Stimulated activated CD4-positive, alpha-beta T cell treated with anti-CD3 and anti-CD28 coated beads, Interleukin-1b, Interleukin-23, amount 100 ng/mL, for 48 hours (primary cell): ENCODE data around the gene CHST6.
"Not testable (repeated sequence)": the region's sequence is repeated elsewhere in the genome, so short reads cannot be mapped to it uniquely, and the experiment has no call there.

Experiments
- DNase-seq: peaks from one replicate; pipeline ENCODE4 v3.0.0-alpha.2; 2020

The CHST6 gene

DNA sequence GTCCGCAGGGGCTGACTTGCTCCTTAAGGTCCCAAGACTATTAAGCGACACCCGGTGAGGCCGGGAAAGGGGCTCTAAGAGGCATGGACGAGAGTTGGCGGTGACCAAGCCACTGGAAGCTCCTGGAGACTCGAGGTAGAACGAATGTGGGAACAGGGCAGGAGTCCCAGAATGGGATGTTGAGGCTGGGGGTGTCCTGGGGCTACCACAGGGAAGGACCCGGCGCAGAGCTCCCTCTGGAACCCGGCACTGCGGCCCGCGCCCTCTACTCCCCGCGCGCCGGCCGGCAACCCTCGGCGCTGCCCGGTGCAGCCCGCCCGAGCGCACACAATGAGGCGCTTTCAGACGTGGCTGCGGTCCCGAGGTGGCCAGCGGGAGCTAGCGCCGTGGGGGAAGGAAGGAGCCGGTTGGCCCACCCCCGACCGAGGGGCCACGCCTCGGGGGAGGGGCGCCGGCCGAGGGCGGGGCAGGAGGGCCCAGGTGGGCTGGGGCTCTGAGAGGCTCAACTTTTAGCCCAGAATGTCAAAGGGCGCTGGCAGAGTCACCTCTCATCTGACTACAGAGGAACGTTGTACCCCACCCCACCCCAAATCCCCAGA, at the start of gene CHST6:
Gene CHST6, minus strand, starts transcription at position 366 of the 599 bp plus-strand sequence. CDS start 15,613 bp downstream, outside the sequence.
- DNase-seq = no peak

DNA sequence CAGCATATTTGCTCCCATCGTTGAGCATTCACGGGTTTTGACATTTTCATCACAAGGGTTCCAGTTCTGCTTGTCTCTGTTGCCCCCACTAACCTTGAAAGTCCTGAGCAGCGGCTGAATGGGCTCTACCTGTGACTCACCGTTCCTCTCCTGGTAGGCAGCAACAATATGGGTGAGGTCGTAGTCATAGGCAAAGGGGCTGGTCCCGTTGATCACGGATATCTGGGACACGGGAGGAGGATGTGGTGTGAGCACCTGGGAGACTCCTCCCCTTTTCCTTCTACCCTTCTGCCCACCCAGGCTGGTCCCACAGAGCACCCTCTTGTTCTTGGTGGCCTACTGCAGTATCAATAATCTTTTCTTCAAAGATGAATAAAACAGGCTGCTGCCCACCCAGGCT, 47.2 kb upstream of the CHST6 start:
- DNase-seq = not testable (repeated sequence)

DNA sequence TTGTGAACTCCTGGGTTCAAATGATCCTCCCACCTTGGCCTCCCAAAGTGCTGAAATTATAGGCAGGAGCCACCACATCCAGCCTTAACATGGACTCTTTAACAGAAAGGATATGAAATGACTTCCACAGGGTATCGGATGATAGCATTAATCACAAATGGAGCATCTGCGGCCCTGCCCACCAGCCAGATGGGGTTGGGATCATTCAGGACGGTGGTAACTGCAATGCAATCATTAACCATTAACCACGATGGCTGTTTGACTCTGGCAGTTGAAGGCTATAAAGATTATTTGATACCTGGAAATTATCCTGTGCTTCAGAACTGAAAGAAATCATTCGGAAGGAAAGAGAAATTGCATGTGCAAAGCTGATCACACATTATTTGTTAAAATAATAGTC, 46.0 kb upstream of the CHST6 start:
- no peak for DNase-seq

DNA sequence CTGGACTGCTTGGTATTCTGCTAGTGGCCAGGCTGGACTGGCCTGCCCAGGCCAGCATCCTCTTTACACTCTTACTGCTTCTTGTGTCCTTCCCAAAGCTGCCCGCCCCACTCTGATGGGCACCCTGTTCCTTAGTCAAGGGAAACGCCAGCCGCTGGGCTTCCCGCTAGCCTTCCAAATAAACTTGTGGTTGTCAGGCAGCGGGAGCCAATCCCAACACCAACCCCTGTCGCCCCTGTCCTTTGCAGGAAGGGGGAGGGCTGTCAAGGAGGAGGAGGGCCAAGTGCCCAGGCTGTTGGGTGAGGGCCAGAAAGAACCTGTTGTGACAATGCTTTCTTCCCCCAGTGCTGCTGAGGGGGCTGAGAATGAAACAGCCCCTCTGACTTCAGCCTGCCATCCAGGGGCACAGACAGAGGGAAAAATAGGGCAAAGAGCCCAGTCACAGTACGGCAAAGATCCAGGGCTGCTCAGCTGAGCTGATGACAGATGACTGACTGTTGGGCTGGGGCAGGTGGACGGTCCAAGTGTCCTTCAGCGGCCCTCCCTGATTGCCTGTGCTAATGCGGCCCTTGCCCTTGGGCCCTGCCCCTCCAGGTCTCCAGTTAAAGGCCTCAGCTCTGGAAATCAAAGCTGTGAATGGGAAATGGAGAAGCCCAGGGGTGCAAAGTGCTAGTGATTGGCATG, 43.8 kb upstream of the CHST6 start:
- DNase-seq = not testable (repeated sequence)

DNA sequence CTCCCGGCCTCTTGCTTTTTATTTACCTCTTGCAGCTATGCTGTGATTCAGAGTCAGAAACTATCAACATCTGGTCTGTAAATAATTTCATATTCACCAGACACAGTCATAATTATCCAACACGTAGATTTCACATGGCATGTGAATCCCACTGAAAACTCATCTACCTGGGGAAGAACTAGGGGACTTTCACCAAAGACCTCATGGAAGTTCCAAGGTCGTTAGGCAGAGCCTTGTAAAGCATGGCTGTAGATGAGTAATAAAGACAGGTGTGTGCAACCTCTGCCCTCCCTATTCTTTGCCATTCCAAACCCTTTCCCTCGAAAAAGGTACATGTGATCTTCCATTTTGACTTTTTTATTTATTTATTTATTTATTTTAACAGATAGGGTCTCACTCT, 42.5 kb upstream of the CHST6 start:
- DNase-seq = no peak

DNA sequence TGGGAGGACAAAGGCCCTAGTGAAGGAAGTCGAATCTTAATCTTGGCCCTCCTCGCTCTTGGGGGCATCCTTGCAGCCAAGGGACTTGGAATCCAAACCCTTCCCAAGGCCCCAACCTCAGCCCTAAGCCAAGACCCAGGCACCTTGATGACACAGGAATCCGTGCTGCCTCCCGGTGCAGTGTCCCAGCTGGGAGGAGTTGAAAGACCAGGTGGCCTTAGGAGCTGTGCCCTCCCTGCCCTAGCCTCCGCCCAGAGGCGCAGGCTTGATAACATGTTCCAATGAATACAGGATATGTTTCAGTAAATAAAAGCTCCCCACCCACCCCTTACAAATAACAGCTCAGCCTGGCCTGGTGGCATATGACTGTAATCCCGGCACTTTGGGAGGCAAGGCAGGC, 40.7 kb upstream of the CHST6 start, which contains the start of gene CHST5:
Gene CHST5, minus strand, starts transcription at position 208 of the 400 bp plus-strand sequence. CDS start 5,724 bp downstream, outside the sequence.
- no peak for DNase-seq

DNA sequence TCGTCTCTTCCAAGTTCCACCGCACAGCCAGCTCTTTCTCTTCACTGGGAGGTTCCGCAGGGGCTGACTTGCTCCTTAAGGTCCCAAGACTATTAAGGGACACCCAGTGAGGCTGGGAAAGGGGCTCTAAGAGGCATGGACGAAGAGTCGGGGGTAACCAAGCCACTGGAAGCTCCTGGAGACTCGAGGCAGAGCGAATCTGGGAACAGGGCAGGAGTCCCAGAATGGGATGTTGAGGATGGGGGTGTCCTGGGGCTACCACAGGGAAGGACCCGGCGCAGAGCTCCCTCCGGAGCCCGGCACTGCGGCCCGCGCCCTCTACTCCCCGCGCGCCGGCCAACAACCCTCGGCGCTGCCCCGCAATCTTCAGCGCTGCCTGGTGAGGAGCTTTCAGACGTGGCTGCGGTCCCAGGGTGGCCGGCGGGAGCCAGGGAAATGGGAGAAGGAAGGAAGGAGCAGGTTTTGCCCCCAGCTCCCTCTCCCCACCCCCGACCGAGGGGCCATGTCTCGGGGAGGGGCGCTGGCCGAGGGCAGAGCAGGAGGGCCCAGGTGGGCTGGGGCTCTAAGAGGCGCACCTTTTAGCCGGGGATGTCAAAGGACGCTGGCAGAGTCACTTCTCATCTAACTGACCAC, 40.1 kb upstream of the CHST6 start:
- DNase-seq = no peak

DNA sequence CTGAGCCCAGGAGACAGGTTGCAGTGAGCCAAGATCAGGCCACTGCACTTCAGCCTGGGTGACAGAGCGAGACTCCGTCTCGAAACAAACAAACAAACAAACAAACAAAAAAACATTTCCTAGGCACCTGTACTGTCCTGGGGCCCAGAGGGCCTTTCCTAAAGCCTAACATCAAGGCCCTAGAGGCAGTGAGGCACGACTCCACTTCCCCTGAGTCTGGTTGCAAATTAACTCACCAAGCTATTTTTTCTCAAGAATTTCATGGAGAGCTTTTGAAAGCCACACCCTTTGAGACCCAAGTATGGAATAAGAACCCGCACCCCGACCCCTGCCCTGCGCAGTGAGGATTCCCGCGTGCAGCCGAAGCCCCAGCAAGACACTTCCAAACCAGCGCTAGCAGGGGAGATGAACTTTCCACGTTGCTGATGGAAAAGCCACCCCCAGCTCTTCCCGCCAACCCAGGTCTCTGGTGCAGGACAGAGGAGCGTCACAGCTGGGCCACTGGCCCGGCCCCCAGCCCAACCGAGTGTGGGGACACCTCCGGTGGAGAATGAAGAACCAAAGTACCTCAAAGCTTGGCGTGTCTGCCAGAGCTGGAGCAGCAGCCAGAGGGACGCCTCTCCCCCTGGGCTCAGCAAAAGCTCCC, 39.4 kb upstream of the CHST6 start:
- no peak for DNase-seq

DNA sequence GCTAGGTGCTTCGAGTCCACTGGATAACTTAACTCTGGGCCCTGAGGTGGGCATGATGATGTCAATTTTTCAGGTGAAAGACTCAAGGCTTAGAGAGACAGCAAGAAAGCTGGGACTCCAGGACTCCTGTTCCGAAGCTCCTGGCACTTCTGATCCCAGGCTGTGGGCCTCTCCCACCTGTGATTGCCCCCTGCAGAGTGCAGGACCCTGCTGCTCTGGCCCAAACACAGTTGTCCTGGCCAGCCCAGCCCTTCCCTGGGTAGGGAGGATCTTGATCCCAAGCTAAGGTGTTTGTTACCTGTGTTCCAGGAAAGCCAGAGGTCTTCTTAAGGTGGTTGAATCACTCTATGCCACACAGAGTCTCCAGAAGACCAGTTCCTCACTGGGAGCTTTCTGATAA, 37.5 kb upstream of the CHST6 start:
- no peak for DNase-seq

DNA sequence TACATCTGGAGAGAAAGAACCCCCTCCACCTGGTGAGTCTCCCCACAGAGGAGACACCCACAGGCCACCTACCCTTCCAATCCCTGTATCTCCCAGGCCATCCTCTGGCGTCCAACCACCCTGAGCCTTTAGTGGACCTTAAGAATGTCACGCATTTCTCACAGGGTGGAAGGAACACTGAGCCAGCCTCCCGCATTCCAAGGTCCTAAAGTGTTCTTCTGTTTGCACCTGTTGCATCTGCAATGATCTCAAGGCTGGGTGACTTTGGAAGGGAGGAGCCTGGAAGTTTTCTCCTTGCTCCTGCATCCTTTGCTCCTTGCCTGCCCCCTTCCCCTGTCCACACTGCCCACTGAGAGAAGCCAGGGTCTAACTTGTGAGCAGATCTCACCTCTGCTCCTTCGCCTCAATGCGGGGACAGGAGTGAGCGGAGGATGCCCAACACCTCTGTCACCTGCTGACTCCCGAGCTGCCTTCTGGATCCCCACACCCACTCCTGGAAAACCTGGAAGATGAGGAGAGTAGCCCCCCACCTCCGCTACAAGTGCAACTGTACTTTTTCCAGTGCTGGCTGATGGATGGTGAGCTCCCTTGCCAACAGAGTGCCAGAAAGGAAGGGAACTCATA, 37.0 kb upstream of the CHST6 start:
- no peak for DNase-seq

DNA sequence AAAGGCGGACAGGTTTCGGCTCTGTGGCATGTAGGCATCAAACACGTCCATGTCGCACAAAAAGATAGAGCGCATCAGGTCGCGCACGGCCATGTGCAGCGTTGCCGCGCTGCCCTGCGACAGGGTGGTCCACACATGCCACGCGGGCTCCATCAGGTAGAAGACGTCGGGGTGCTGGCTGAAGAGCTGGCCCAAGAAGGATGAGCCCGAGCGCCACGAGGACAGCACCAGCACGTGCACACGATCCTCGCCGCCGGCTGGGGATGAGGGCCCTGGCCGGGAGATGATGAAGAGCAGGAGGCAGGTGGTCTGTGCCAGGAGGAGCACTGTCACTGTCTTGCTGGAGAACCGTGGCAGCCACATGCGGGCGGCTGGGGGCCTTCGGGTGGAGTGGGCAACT, 34.7 kb upstream of the CHST6 start:
- no peak for DNase-seq

DNA sequence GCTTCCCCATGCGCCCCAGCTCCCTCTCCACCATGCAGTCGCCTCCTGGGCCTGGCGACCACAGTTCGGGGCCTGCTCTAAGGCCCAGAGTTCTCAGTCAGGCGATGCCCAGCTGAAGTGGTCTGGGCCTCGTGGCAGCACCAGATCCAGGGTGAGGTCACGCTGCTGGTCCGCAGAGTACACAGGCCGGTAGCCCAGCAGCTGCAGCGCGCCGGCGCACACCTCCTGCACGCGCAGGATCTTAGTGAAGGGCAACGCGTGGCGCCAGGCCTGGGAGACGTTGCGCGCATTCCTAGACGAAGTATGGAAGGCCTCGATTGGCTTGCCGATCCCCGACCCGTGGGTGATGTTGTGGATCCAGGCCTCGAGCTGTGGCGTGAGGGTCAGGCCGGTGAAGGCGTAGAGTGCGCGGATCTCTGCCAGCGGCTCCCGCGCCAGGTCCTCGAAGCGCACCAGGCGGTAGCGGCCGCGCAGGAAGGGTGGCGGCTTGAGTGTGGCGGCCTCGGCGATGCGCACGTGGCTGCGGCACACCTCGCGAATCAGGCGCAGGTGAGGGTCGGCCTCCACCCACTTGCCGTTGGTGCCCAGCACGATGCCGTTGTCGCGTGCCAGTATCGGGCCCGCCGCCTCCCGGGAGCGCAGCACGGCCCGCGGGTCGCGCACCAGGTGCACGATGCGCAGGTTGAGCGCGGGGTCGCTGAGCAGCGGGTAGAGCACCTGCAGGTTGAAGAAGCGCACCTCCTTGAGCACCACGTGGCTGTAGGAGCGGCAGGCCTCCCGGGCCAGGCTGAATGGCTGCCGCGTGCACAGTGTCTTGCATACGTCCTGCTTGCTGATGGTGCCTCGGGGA, 34.0 kb upstream of the CHST6 start:
- DNase-seq = no peak

DNA sequence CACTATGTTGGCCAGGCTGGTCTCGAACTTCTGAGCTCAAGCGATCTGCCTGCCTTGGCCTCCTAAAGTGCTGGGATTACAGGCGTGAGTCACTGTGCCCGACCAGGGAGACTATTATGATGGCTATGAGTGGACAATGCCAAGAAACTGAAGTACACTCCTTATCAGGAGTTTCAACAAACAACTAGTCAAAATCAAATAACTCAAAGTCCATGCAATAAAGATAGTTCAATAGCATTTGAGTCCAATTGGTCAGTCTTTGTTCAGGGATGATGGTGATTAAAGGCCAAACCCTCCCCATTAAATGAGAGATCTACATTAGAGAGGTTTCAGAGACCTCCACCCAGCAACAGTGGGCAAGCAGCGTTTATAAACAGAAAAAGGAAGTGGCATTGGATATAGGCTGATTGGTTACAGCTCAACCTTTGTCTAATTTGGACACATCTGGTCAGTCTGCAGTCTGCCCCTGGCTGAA, 32.6 kb upstream of the CHST6 start:
- no peak for DNase-seq

DNA sequence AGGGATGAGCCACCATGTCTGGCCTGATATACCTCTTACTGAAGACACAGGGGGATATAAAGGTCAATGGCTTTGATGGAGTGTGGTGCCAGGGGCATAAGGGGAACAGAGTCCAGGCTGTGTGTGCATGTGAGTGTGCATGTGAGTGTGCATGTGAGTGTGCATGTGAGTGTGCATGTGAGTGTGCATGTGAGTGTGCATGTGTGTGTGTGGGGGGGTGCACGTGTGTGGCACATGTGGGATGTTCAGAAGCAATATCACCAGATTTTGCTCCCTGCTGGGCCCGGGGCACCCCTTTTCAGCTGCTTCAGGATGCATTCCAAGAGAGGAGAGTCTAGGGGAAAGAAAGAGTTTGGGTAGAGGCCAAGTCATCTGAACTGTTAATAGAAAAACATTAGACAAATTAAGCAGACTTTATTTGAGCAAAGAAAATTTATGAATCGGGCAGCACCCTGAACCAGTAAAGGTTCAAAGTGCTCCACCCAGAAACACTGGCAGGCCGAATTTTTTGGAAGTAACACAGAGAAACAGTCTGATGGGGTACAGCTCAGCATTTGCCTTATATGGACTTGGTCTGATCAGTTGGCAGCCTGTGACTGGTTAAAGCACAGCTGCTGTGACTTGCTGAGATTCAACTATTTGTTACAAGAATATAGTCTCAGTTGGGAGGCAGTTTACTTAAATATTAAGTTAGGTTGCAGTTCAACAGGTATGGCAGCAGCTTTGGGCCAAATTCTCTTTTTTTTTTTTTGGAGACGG, 31.0 kb upstream of the CHST6 start:
- no peak for DNase-seq

DNA sequence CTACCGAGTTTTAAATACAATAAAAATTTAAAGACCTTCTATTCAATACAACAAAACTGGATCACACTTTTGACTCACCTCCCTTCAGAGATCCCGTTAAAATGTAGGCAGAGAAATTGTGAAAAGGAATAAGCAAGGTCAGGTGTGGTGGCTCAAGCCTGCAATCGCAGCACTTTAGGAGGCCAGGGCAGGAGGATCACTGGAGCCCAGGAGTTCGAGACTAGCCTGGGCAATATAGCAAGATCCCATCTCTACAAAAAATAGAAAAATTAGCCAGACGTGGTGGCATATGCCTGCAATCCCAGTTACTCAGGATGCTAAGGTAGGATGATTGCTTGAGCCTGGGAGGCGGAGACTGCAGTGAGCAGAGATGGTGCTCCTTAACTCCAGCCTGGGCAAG, 23.9 kb upstream of the CHST6 start:
- no peak for DNase-seq

DNA sequence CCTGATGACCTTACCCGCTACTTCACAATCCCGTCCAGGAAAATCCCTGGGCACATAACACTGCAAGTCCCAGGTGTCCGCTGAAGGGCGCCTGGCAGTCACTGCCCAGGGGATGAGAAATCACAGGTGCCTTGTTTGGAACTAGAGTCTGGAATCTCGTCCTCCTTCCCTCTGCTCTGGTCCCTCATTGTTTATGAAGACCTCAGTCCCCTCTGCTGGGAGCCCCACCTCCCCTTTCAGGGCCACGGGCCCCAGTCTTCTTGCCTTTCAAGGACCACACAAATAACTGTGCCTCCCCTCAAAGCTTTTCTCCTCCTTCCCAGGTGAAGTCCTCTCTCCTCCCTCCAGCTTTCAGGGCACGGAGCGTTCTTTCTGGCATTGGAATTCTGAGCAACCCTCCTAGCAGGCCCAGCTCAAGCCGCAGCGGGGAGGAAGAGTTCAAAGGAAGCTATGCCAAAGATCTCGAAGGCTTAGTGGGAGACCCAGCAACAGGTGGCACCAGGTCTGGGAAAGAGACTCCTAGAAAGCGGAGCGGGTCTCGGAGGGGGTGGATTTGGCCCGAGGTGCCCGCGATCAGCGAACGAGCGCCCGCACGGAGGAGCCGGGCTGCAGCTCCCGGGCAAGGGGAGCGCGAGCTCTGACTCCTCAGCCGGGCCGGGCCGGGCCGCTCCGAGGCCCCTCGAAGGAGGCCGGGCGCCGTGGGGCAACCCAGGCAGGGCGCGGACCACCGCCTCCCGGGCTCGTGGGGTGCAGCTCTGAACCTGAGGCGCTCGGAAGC, 21.1 kb upstream of the CHST6 start:
- peak; percentile 11 for DNase-seq

DNA sequence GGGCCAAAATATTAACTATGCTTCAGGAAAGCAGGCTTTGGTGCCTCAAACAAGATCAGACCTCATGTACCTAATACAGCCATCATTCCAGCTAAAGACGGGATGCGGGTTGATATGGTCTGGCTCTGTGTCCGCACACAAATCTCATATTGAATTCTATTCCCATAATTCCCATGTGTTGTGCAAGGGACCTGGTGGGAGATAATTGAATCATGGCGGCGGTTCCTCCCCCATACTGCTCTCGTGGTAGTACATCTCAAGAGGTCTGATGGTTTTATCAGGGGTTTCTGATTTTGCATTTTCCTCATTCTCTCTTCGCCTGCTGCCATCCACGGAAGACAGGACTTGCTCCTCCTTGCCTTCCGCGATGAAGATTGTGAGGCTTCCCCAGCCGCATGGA, 19.1 kb upstream of the CHST6 start:
- DNase-seq = no peak

DNA sequence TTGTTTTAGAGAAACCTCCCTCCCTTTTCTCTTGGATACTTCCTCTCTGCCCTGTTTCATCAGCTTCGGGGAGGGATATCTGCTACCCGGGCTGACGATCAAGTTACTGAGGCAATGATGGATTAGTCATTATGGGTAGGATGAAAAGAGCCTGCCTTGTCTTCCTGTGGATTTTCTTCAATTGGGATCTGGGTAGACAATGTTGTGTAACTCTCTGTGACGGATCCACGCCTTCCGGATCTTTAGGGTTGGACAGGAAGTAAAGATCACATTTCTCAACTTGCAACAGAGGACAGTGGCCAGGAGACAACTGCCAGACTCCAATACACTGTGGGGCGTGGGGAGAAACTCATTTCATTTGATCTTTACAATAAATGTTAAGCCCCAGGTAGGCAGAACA, 11.3 kb upstream of the CHST6 start:
- DNase-seq = no peak

DNA sequence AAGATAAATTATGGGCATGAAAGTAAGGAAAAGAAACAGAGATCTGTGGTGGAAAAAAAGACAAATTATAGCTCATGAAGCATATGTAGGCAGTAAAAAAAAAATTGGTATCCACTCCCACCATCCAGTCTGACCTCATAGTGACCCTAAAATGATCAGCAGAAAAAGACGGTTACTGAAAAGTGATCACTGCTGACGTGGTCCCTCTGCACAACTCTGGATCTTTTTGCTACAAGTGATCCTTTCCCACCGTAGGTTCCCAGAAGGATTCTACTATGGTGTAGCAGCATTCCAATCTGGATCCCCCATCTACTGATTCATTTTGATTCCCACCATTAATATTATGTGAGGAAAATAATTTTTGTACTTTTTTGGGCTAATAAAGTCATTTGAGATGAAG, 10.9 kb upstream of the CHST6 start:
- no peak for DNase-seq

DNA sequence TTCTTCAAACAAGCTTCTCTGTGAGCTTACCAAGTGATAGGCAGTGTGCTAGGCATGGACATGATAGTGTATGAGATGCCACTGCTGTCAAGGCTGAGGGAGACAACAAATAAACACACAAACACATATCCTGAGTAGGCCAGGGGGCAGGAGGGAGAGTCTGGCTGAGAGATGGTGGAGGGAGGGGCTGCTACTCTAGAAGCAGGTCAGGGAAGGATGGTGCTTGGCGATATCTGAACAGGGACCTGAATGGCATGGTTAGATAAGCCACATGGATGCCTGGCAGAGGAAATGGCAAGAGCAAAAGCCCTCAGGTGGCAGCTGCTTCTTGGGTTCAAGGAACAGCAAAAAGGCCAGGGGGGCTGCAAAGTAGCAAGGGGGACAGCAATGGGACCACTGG, 8.6 kb upstream of the CHST6 start:
- no peak for DNase-seq
